ENCODE results near the gene NACC2. TPM values are rescaled to one million over a fixed set of nuclear protein-coding genes. Genes with fewer than 3 reads are reported as not detected.

Gene NACC2
- total and polyA plus RNA-seq, 9 of the 15 experiments (the other 6 are each of a cell fraction or from before 2014, with no cell fraction given), result 0.70 to 25.1 (median 5.6) TPM

GRCh38 chr9:136122425-136123383 is 27.6 kb upstream of the NACC2 start (continued):
- TF ChIP-seq THAP12 (CRISPR knock-in tag; IDR thresholded peaks at IDR 0.05) (no peak), POLR2G (IDR thresholded peaks at IDR 0.05; ENCODE audit: low read depth, low read length) (peak; percentile 28; the same call in 1 of the 2 replicates), USF1 (CRISPR knock-in tag; IDR thresholded peaks at IDR 0.05) (no peak), TEAD1 (CRISPR knock-in tag; IDR thresholded peaks at IDR 0.05) (no peak), E2F8 (IDR thresholded peaks at IDR 0.05; ENCODE audit: low read depth, partially characterized antibody) (no peak), ZNF232 (CRISPR knock-in tag; IDR thresholded peaks at IDR 0.05) (no peak), PML (IDR thresholded peaks at IDR 0.05; ENCODE audit: low read length) (no peak), MCM5 (IDR thresholded peaks at IDR 0.05; ENCODE audit: low read depth) (no peak)
- TF ChIP-seq, protein P1, sequence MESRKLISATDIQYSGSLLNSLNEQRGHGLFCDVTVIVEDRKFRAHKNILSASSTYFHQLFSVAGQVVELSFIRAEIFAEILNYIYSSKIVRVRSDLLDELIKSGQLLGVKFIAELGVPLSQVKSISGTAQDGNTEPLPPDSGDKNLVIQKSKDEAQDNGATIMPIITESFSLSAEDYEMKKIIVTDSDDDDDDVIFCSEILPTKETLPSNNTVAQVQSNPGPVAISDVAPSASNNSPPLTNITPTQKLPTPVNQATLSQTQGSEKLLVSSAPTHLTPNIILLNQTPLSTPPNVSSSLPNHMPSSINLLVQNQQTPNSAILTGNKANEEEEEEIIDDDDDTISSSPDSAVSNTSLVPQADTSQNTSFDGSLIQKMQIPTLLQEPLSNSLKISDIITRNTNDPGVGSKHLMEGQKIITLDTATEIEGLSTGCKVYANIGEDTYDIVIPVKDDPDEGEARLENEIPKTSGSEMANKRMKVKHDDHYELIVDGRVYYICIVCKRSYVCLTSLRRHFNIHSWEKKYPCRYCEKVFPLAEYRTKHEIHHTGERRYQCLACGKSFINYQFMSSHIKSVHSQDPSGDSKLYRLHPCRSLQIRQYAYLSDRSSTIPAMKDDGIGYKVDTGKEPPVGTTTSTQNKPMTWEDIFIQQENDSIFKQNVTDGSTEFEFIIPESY (CRISPR knock-in tag; IDR thresholded peaks at IDR 0.05), result peak; percentile 46; the same call in 1 of the 2 replicates

Measured in K562 (cell line).